HG03558 (cell line): ENCODE results near the gene PNMA6F.

Experiments used
- ATAC-seq: cut with Tn5 transposase; IDR thresholded peaks from one replicate; pipeline ENCODE4 v1.9.1; 2021; ENCODE audit warnings: moderate number of reproducible peaks; ENCODE audit not compliant: unreplicated experiment; ENCODE audit errors: extremely low read depth

PNMA6F gene

GRCh38 chrX:153321381-153322124 lies at the start of gene PNMA6F:
Gene PNMA6F (minus strand): TSS chrX:153321767. CDS start chrX:153320674, 1,093 bp downstream.
- no peak for ATAC-seq

- ATAC-seq = no peak
These were observed 49.7 kb upstream of the PNMA6F start for GRCh38 chrX:153371256-153371655.

- no peak for ATAC-seq
These were observed 48.9 kb upstream of the PNMA6F start for GRCh38 chrX:153370293-153371055.

- ATAC-seq = no peak
These were observed 45.4 kb upstream of the PNMA6F start for GRCh38 chrX:153366878-153367538.

GRCh38 chrX:153366119-153366518 lies 44.6 kb upstream of the PNMA6F start:
- no peak for ATAC-seq

DNA sequence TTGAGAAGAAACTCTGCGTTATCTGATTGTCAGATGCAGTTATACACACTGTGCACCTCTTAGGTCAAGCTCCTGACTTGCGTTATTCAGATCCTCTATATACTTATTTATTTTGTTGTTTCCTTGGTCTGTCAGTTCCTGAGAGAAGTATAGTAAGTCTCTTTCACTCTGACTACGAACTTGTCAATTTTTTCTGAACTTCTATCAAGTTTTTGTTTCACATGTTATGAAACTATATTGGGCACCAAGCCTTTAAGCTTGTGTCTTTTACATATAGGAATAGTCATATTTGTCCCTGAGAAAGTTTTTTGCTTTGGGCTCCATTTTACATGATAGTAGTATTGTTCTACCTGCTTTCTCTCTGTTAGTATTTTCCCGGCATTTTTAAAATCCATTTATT lies 44.1 kb upstream of the PNMA6F start:
- ATAC-seq = no peak

DNA sequence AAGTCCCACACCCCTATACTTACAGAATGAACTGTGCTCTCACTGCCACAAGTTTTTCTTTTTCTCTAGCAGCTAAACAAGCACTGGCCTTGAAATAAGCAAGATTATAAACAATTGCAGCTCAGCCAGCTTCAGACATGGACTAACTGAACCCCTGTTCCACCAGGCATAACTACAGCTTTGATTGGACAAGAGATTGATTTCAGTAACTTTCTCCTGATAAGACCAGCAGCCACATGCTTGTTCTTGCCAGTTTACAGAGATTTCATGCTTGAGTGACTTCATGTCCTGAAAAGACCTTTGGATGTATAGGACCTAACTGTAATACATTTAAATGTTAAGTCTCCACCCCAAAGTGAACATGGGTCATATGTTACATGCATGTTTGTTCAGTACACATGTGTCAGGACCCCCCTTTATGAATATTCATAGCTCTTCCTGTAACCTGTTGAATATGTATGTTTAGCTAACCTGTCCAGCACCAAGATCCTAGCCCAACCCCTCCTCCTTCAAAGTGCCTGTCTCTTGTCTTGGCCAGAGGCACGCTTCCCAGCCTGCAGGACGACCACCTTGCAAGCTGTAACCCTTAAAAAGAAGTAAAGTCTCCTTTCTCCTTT lies 40.3 kb upstream of the PNMA6F start:
- no peak for ATAC-seq

DNA sequence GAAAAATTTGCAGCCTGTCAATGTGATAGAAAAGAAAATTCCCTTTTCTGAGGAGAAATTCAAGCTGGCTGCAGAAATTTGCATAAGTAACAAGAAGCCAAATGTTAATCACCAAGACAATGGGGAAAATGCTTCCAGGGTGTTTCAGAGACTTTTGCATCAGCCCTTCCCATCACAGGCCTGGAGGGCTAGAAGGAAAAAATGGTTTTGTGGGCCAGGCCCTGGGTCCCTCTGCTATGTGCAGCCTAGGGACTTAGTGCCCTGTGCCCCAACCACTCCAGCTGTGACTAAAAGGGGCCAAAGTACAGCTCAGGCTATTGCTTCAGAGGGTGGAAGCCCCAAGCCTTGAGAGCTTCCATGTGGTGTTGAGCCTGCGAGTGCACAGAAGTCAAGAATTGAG lies 36.3 kb upstream of the PNMA6F start:
- ATAC-seq = no peak

DNA sequence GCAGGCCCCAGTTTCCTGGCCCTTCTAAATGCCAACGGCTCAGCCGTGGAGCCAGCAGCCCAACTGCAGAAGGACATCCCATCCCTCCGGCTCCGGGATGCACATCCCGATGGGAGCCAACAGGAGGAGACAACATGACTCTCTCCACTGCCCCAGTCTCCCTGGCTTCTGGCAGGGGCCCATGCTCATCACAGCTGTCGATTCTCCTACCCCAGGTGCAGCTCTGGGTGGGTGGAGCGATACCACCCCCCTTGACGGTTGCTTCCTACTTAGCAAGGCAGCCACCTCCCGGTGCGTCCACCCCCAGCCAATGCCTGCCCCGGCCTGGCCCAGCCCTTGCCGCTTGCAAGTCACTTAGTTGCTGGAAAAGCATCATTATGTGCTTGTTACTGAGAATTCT lies 31.8 kb upstream of the PNMA6F start:
- no peak for ATAC-seq

DNA sequence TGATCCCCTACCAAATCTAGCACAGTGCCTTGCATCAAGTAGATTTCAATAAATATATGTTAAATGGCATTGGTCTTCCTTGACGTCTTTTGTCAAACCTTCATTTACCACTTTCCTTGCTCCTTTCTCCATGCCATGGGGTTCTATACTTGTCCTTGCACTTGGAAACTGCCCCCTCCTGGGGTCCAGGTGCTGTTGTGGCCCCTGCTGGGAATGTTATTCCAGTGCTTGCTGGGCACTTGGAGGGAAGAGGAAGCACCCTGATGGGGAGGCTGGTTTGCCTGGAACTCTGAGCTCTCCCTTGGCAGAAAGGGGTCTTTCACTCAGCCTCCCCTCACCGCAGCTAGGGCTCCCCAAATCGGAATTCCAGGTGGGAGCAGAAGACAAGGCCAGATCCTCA lies 31.3 kb upstream of the PNMA6F start:
- no peak for ATAC-seq

DNA sequence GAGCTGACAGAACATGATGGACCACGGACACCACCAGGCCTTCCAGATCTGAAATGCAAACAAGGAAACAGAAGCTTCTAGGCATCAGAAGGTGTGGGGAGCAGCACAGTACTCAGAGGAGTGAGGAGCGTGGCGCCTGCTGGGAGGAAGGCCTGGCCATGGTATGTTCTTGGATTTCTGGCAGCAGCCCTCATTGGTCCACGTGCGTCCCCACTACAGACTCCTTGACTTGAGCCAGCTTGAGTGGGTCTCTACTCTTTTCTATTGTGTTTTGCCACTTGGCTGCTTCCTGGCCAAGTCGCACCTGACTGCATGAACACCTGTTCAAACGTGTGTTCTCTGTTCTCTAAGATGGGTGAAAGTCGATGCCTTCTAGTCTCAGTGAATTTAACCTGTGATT lies 30.4 kb upstream of the PNMA6F start:
- no peak for ATAC-seq

- ATAC-seq = no peak
These were observed 28.4 kb upstream of the PNMA6F start for GRCh38 chrX:153349952-153350351.

DNA sequence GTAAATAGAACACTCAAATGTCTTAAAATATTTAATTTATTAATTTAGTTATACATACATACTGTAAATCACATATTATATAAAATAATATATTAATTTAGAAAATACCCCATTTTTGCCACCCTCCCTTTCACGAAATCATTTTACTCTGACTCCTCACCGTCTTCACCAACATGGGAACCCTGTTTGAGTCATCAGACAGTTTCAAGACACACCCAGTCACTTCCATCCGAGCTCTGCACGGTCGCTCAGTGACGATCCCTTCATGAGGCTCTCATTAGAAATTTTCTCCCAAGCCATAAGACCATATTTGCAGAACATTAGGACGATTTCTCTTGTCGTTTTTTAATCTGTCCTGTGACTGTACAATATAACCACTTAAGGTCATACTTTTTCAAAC lies 26.9 kb upstream of the PNMA6F start:
- ATAC-seq = no peak

- ATAC-seq = no peak
These were observed 26.0 kb upstream of the PNMA6F start for GRCh38 chrX:153347530-153347929.

DNA sequence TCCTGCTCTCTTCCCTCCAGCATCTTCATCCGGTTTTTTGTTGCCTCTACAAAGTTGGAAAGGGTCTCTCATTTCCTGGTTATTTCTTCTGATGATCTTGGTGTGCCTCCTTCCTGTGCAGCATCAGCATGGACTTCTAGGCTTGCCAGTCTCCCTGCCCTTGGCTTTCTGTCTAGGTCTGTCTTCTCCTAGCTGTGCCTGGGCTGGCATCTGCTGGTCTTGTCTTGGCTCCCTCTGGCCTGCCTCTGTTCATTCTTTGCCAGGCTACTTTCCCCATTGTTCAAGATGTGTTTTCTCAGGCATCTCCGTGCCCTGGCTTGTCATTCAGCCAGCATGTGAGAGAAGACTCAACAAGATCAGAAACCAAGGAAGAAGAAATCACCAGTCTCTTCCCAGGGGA lies 22.1 kb upstream of the PNMA6F start:
- no peak for ATAC-seq

DNA sequence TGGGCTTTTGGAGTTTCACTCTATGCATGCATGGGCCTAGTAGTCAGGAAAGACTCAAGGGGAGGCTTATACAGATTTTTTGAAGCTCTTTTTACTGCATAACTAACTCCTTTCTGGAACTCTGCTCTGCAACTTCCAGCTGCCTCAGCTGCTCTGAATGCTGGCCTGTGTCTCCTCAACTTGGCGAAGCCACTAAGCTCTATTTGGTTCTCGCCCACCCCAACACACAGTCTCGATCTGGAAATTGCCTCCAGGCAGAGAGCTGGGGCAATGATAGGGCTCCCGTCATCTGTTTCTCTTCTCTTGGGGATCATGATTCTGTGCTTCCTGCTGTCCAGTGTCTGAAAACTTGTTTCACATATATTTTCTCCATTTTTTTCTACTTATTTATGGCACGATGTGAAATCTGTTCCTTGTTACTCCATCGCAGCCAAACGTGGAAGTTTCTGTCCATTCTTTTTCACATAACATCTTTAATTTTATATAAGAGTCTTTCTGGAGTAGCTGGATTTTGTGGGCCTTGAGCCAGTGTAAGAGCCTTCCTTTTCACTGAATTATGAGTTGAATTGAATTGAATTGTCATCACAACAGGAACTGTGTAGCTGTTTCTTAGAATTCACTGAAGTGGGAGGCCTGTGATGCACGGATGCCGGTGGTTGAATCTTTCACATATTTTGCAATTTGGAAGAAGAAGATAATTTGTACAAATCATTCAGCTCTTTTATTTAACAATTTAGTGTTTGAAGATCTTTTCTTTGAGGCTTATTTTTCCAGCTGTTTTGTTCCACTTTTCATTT lies 21.4 kb upstream of the PNMA6F start:
- no peak for ATAC-seq

DNA sequence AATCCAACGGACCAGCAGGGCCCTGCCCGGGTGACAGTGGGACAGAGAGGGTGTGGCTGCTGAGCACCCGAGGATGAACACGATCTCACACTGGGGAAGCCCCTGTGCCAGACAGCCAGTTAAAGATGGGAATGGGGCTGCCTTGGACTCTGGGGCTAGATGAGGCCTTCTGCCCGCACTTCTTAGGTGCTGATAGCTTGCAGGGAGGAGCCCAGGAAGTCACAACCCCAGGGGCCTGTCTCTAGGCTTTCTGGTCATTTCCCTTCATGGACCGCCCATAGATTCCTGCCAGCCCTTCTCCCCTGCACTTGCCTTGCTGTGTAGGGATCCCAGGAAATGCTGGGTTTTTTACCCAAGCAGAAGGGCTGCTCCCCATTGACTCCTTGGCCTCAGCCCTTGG lies 18.5 kb upstream of the PNMA6F start:
- no peak for ATAC-seq

- no peak for ATAC-seq
These were observed 18.1 kb upstream of the PNMA6F start for GRCh38 chrX:153339662-153340061.

- ATAC-seq = no peak
These were observed 17.3 kb upstream of the PNMA6F start for GRCh38 chrX:153338836-153339235.

- ATAC-seq = no peak
These were observed 15.4 kb upstream of the PNMA6F start for GRCh38 chrX:153336988-153337387.
